IMR-90 (cell line): ENCODE results near the gene C15orf40. TPM values are rescaled to one million over a fixed set of nuclear protein-coding genes. Genes with fewer than 3 reads are reported as not detected.

ENCODE experiments used
- ATAC-seq: fragments of 200-7000 bp; cut with Tn5 transposase; 2 replicates; pipeline ENCODE4 v1.9.1; 2020; ENCODE audit warnings: low read depth, mild to moderate bottlenecking, moderate library complexity
- BruUV-seq: library from RNA; stranded (reverse); fragments of 400-500 nt; replicated peaks from 2 replicates; lab custom pipeline; 2021; lab: Mats Ljungman, UMichigan
- CTCF ChIA-PET: fragments of 300-600 bp; formaldehyde crosslinking; extraction: SDS; loops from one replicate; lab custom pipeline; 2021; ENCODE audit warnings: antibody characterized with exemption; lab: Yijun Ruan, JAX
- POLR2A ChIA-PET: fragments of 300-600 bp; sonication (Branson Sonifier 250); formaldehyde crosslinking; loops from one replicate; lab custom pipeline; 2022; ENCODE audit warnings: antibody characterized with exemption; ENCODE audit not compliant: unreplicated experiment; lab: Charles Lee
- DNase-seq: peaks from one replicate; pipeline ENCODE4 v3.0.0; 2013
- H2AFZ ChIP-seq: replicated peaks from 2 replicates; pipeline ENCODE3; 2013; ENCODE audit warnings: low read length, mild to moderate bottlenecking; ENCODE audit not compliant: poor library complexity
- H2AK5ac ChIP-seq: 2 replicates; pipeline ENCODE4 v1.6.1; 2013; ENCODE audit warnings: low read depth, low read length, inconsistent platforms
- H2AK9ac ChIP-seq: replicated peaks from 2 replicates; pipeline ENCODE3; 2013; ENCODE audit warnings: mild to moderate bottlenecking, low read depth, low read length, moderate library complexity; ENCODE audit not compliant: poor library complexity
- H2BK120ac ChIP-seq: 2 replicates; pipeline ENCODE4 v1.6.1; 2013; ENCODE audit warnings: low read depth, low read length, inconsistent platforms
- H2BK15ac ChIP-seq: 3 replicates; pipeline ENCODE4 v1.6.1; 2013; ENCODE audit warnings: low read depth, low read length, inconsistent platforms
- H2BK20ac ChIP-seq: 2 replicates; pipeline ENCODE4 v1.6.1; 2013; ENCODE audit warnings: low read depth, mild to moderate bottlenecking, inconsistent platforms, low read length, moderate library complexity
- H2BK5ac ChIP-seq: 2 replicates; pipeline ENCODE4 v1.6.1; 2013; ENCODE audit warnings: mild to moderate bottlenecking, low read depth, low read length, inconsistent platforms; ENCODE audit not compliant: poor library complexity, severe bottlenecking
- H3K14ac ChIP-seq: replicated peaks from 2 replicates; pipeline ENCODE4 v1.6.1; 2013; ENCODE audit warnings: low read depth, low read length, inconsistent platforms
- H3K18ac ChIP-seq: 2 replicates; pipeline ENCODE4 v1.6.1; 2013; ENCODE audit warnings: low read depth, low read length, control low read depth
- H3K23ac ChIP-seq: 2 replicates; pipeline ENCODE4 v1.6.1; 2013; ENCODE audit warnings: low read depth, low read length, inconsistent platforms
- H3K27ac ChIP-seq: 2 replicates; pipeline ENCODE4 v1.5.1; 2013; ENCODE audit warnings: mild to moderate bottlenecking, control low read depth, low read length; ENCODE audit not compliant: insufficient read depth
- H3K27me3 ChIP-seq: 2 replicates; pipeline ENCODE4 v1.6.1; 2013; ENCODE audit warnings: low read length; ENCODE audit not compliant: control insufficient read depth, insufficient read depth
- H3K36me3 ChIP-seq: 2 replicates; pipeline ENCODE4 v1.6.1; 2013; ENCODE audit warnings: low read length, mixed read lengths; ENCODE audit not compliant: control insufficient read depth, insufficient read depth
- H3K4ac ChIP-seq: 2 replicates; pipeline ENCODE4 v1.6.1; 2013; ENCODE audit warnings: low read depth, low read length, inconsistent platforms
- H3K4me1 ChIP-seq: 2 replicates; pipeline ENCODE4 v1.6.1; 2013; ENCODE audit warnings: low read length, mixed read lengths; ENCODE audit not compliant: control insufficient read depth, insufficient read depth
- H3K4me2 ChIP-seq: 2 replicates; pipeline ENCODE4 v1.6.1; 2013; ENCODE audit warnings: low read depth, mild to moderate bottlenecking, control low read depth, low read length, moderate library complexity
- H3K4me3 ChIP-seq: 2 replicates; pipeline ENCODE4 v1.5.1; 2013; ENCODE audit warnings: low read depth, mild to moderate bottlenecking, control low read depth, low read length, moderate library complexity; ENCODE audit not compliant: insufficient read depth
- H3K56ac ChIP-seq: 2 replicates; pipeline ENCODE4 v1.6.1; 2013; ENCODE audit warnings: low read length, inconsistent platforms; ENCODE audit not compliant: insufficient read depth; ENCODE audit errors: extremely low read depth
- H3K79me1 ChIP-seq, 2 experiments: 2 replicates each; pipeline ENCODE4 v1.6.1; 2013; ENCODE audit warnings: low read length in 2 of 2, inconsistent platforms in 1 of 2, low read depth in 1 of 2
- H3K9ac ChIP-seq: 2 replicates; pipeline ENCODE4 v1.6.1; 2013; ENCODE audit warnings: low read depth, low read length, control low read depth
- H3K9me1 ChIP-seq: 2 replicates; pipeline ENCODE4 v1.6.1; 2013; ENCODE audit warnings: low read length, inconsistent platforms; ENCODE audit not compliant: insufficient read depth
- H3K9me3 ChIP-seq: 2 replicates; pipeline ENCODE4 v1.6.1; 2013; ENCODE audit warnings: low read length; ENCODE audit not compliant: control insufficient read depth, insufficient read depth
- H4K20me1 ChIP-seq: 2 replicates; pipeline ENCODE4 v1.6.1; 2013; ENCODE audit warnings: low read length, inconsistent platforms; ENCODE audit not compliant: insufficient read depth
- H4K5ac ChIP-seq: 2 replicates; pipeline ENCODE4 v1.6.1; 2013; ENCODE audit warnings: mild to moderate bottlenecking, low read depth, low read length, control low read depth
- H4K8ac ChIP-seq, 2 experiments: 2 replicates each; pipeline ENCODE4 v1.6.1; 2013; ENCODE audit warnings: low read depth in 2 of 2, low read length in 2 of 2, control low read depth in 1 of 2, inconsistent platforms in 1 of 2
- H4K91ac ChIP-seq: 2 replicates; pipeline ENCODE4 v1.6.1; 2013; ENCODE audit warnings: low read depth, low read length, inconsistent platforms; ENCODE audit not compliant: insufficient read depth
- BHLHE40 ChIP-seq: fragments of 150-350 bp; IDR thresholded peaks from 2 replicates; pipeline ENCODE4 v1.6.1; 2016; ENCODE audit warnings: mild to moderate bottlenecking, low read depth, low read length
- CTCF ChIP-seq: conservative IDR thresholded peaks from 2 replicates; pipeline ENCODE4 v1.5.1; 2012; ENCODE audit warnings: mild to moderate bottlenecking, low read depth, low read length, improper control_type of control experiment
- MAFK ChIP-seq: IDR thresholded peaks from 2 replicates; pipeline ENCODE4 v1.6.1; 2012; ENCODE audit warnings: low read depth, low read length, improper control_type of control experiment
- RAD21 ChIP-seq: IDR thresholded peaks from 2 replicates; pipeline ENCODE4 v1.6.1; 2012; ENCODE audit warnings: low read length, improper control_type of control experiment
- SMC3 ChIP-seq: fragments of 150-350 bp; IDR thresholded peaks from 2 replicates; pipeline ENCODE4 v1.6.1; 2016; ENCODE audit warnings: low read depth, mild to moderate bottlenecking, antibody characterized with exemption, low read length, moderate library complexity
- WGBS, 2 experiments: methylation state at CpG; one replicate each; pipeline versions ENCODE4 v1.1.5 to v1.1.7; 2013; ENCODE audit warnings: missing lambda C conversion rate in 2 of 2; ENCODE audit not compliant: insufficient read length in 1 of 2; ENCODE audit errors: extremely low coverage in 2 of 2; 5-methylcytosine and 5-hydroxymethylcytosine counted together
- dilution Hi-C: fragments of 300-500 bp; cut with HindIII; formaldehyde crosslinking; loops from one replicate; pipeline ENCODE4 v1.14.3; 2018; ENCODE audit warnings: low sequenced_read_pairs; ENCODE audit not compliant: unreplicated experiment
- in situ Hi-C: fragments of 300-500 bp; cut with MboI; formaldehyde crosslinking; loops from 3 replicates; pipeline ENCODE4 v1.14.3; 2019; ENCODE audit warnings: low sequenced_read_pairs, inconsistent platforms, mixed read lengths
- intact Hi-C: fragments of 100-400 bp; cut with micrococcal nuclease; formaldehyde crosslinking; loops from 2 replicates; pipeline ENCODE4 v1.10.0; 2022
- polyA plus RNA-seq, 3 experiments: library from polyadenylated mRNA; depleted of rRNA; stranded (reverse); fragments of >200 nt; gene quantifications; 2 replicates each; pipeline ENCODE4 v1.2.3, GENCODE V29; 2012; ENCODE audit warnings: low replicate concordance in 1 of 3
- total RNA-seq: library from RNA; depleted of rRNA; stranded (reverse); fragments of >200 nt; gene quantifications from 2 replicates; pipeline ENCODE4 v1.2.3, GENCODE V29; 2012
- TF ChIP-seq, protein P1 (sequence below): fragments of 150-350 bp; IDR thresholded peaks from 2 replicates; pipeline ENCODE4 v1.6.1; 2017; ENCODE audit warnings: mild to moderate bottlenecking, antibody characterized with exemption, low read length, low read depth

The C15orf40 gene
- total and polyA plus RNA-seq, 2 of the 4 experiments (the other 2 are of a cell fraction): 7.0 to 10.7 TPM

DNA sequence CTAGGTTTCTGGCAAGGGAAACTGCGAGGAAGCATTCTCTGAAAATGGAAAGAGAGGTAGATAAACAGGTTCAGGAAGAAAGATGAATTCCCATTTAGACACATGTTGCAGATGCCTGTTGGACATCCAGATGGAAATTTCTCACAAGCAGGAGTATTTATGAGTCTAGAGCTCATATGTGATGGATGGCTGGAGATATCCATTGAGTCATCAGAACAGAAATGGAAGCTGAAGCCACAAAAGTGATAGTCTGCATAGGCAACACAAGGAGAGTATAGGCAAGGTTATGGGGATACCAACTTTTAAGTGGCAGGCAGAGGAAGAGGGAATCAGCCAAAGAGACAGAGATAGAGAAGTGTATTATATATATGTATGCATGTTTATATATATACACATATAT is 31.7 kb downstream of the C15orf40 start:
- intact Hi-C loops: no loop called here
- no peak overlapping the region for H3K9ac ChIP-seq
- ATAC-seq (no peak), DNase-seq (no peak)
- ChIA-PET CTCF (no interaction called here), POLR2A (no interaction called here)
- H3K9me3 ChIP-seq: no peaks in the 10 kb centered on the region
- TF ChIP-seq, protein P1, sequence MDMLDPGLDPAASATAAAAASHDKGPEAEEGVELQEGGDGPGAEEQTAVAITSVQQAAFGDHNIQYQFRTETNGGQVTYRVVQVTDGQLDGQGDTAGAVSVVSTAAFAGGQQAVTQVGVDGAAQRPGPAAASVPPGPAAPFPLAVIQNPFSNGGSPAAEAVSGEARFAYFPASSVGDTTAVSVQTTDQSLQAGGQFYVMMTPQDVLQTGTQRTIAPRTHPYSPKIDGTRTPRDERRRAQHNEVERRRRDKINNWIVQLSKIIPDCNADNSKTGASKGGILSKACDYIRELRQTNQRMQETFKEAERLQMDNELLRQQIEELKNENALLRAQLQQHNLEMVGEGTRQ: no peak
- TF ChIP-seq BHLHE40 (no peak), MAFK (no peak), SMC3 (no peak), RAD21 (no peak), CTCF (no peak)
- no peak overlapping the region for H2BK15ac ChIP-seq
- no peak overlapping the region for H3K4me3 ChIP-seq
- no peak overlapping the region for H3K14ac ChIP-seq
- no peaks in the 10 kb centered on the region for H3K4me1 ChIP-seq
- no peak overlapping the region for H3K18ac ChIP-seq
- H2AFZ ChIP-seq: no peak overlapping the region
- H2AK5ac ChIP-seq: no peak overlapping the region
- no TSS peak for BruUV-seq
- H2BK5ac ChIP-seq: no peak overlapping the region
- in situ Hi-C loops: no loop called here
- H2AK9ac ChIP-seq: no peak overlapping the region
- no peaks in the 10 kb centered on the region for H4K20me1 ChIP-seq
- H3K4me2 ChIP-seq: no peak overlapping the region
- no peak overlapping the region for H2BK120ac ChIP-seq
- no peaks in the 10 kb centered on the region for H3K79me1 ChIP-seq
- H3K56ac ChIP-seq: no peak overlapping the region
- H4K8ac ChIP-seq: no peak overlapping the region
- dilution Hi-C loops: no loop called here
- no peak overlapping the region for H3K23ac ChIP-seq
- no peak overlapping the region for H4K91ac ChIP-seq
- no peaks in the 10 kb centered on the region for H3K9me1 ChIP-seq
- no peaks in the 10 kb centered on the region for H3K36me3 ChIP-seq
- H3K4ac ChIP-seq: no peak overlapping the region
- no peak overlapping the region for H2BK20ac ChIP-seq
- 50% methylated on average over 1 of the region's 1 CpG; no CpG with 5 or more reads in 1 of the 2 experiments for WGBS, 2 experiments
- no peak overlapping the region for H4K5ac ChIP-seq
- H3K27me3 ChIP-seq: no peaks in the 10 kb centered on the region
- H3K27ac ChIP-seq: no peak overlapping the region
